Measurements from ENCODE around the gene SCNN1B.
"Not testable (repeated sequence)": the region's sequence is repeated elsewhere in the genome, so short reads cannot be mapped to it uniquely, and the experiment has no call there.

- TF ChIP-seq POLR2A, CTCF, POLR2AphosphoS5 (IDR thresholded peaks at IDR 0.05): not testable (repeated sequence)
Observed at GRCh38 chr16:23299815-23300214, 2.3 kb upstream of the SCNN1B start.
